ENCODE measurements around the gene MIPEP. TPM values are rescaled to one million over a fixed set of nuclear protein-coding genes. Genes with fewer than 3 reads are reported as not detected.

Gene MIPEP
- 10 to 100 TPM in 5 of 6 donors, 1 to 10 TPM in 1; 5.1 to 27.3 (median 22.4) TPM for polyA plus RNA-seq (ENCODE audit: low read depth in 6 of 6)

- Mint-ChIP-seq H3K9me3 (no peaks in the 10 kb centered on the region), H3K4me3 (peak within 1 kb of the TSS; percentile 84 to 99 (median 94)), H3K27ac (peak within 1 kb of the TSS; percentile 69 to 97 (median 92)), H3K4me1 (peaks cover 18 to 24% (median 20%) of the 10 kb centered on the region in 3 donors), H3K36me3 (peaks cover 6 to 10% of the 10 kb centered on the region in 2 donors), H3K27me3 (no peaks in the 10 kb centered on the region)
- DNase-seq, result peak; percentile 85
- peak; percentile 95 for ATAC-seq (ENCODE audit: low read depth in 2 of 2)
These were observed at the start of gene MIPEP for GRCh38 chr13:23888658-23889614. MIPEP (minus strand) TSS chr13:23889400; CDS start chr13:23889320, 80 bp downstream.

- Mint-ChIP-seq H3K27me3 (peaks cover 17 to 47% (median 34%) of the 10 kb centered on the region in 3 donors), H3K27ac (no peak overlapping the region), H3K4me1 (no peaks in the 10 kb centered on the region), H3K9me3 (peaks cover 6 to 27% (median 11%) of the 10 kb centered on the region in 7 donors), H3K36me3 (peaks cover 0 to 14% of the 10 kb centered on the region in 2 donors), H3K4me3 (no peak overlapping the region)
- ATAC-seq (ENCODE audit: low read depth in 2 of 2), result no peak
- DNase-seq, result no peak
These were observed 45.3 kb upstream of the MIPEP start for GRCh38 chr13:23934520-23934919.

- peaks cover 16 to 23% (median 19%) of the 10 kb centered on the region in 3 donors for H3K27me3 Mint-ChIP-seq
These were observed 39.8 kb upstream of the MIPEP start for GRCh38 chr13:23928985-23929384.

DNA sequence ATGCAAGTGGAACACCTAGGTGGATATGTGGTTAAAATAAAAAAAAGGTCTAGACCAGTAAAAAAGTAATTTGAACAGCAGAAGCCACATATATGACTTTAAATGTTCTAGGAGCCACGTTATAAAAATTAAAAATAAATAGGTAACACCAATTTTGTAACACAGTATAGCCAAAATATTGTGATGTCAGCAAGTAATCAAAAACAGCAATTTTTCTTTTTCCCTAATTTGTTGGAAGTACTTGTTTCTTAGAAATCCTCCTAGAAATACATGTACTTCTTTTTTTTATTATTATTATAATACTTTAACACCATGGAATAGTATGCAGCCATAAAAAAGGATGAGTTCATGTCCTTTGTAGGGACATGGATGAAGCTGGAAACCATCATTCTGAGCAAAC lies 33.8 kb upstream of the MIPEP start:
- Mint-ChIP-seq H3K27ac (no peak overlapping the region), H3K4me3 (no peak overlapping the region), H3K27me3 (peaks cover 17 to 36% (median 23%) of the 10 kb centered on the region in 3 donors)

More at GRCh38 chr13:23928985-23929384, 39.8 kb upstream of the MIPEP start:
- no peaks in the 10 kb centered on the region for H3K4me1 Mint-ChIP-seq
- DNase-seq (no peak), ATAC-seq (ENCODE audit: low read depth in 2 of 2) (no peak)
- no peaks in the 10 kb centered on the region for H3K36me3 Mint-ChIP-seq
- no peak overlapping the region for H3K27ac Mint-ChIP-seq
- H3K4me3 Mint-ChIP-seq, result no peak overlapping the region
- H3K9me3 Mint-ChIP-seq, result no peaks in the 10 kb centered on the region

DNA sequence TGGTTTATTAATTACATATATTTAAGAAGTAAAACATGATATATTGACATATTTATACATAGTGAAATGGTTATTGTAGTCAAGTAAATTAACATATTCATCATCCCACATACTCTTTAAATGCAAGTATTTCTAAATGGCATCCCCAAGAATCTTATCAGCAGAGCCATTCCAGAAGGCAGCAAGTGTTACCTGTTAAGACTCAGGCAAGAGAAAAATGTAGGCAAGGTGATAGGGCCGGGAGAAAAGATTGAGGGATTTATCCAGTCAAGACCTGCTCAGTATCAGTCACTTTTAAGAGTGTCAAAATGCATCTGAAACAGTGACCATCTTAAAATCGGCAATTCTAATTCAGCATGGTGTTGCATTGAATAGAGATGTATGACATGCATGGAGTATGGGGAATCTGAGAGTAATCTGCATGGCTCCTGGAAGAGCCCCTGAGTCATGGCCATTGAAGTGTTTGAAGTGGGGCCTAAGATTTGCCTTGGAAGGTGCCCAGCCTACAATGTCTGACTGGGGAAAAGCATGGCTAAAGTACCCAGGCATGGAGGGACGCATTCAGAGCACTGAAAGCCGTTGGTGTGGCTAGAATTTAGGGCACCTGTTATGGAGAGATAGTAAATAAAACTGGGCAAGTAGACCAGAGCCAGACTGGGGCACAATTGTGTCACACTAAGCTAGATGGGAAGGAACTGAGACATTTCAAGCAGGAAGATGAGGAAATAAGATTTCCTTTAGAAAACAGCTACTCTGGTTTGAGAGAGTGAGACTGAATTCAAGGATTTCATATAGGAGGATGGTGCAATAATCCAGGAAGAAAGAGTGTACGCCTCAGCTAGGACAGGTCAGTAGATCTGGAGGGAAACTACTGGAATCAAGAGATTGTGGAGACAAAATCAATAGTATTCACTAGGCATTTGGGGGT lies 33.1 kb upstream of the MIPEP start:
- H3K4me3 Mint-ChIP-seq, result no peak overlapping the region
- DNase-seq (no peak), ATAC-seq (ENCODE audit: low read depth in 2 of 2) (no peak)
- H3K27ac Mint-ChIP-seq, result peak overlapping the region in 1 of 6 donors; percentile 8
- H3K36me3 Mint-ChIP-seq, result peaks cover 0 to 10% of the 10 kb centered on the region in 2 donors
- peaks cover 24 to 44% (median 30%) of the 10 kb centered on the region in 3 donors for H3K27me3 Mint-ChIP-seq
- no peaks in the 10 kb centered on the region for H3K4me1 Mint-ChIP-seq
- H3K9me3 Mint-ChIP-seq, result peaks cover 0 to 15% (median 5%) of the 10 kb centered on the region in 7 donors

More for the DNA sequence above, 33.8 kb upstream of the MIPEP start:
- ATAC-seq (ENCODE audit: low read depth in 2 of 2) (no peak), DNase-seq (no peak)
- Mint-ChIP-seq H3K9me3 (peaks cover 0 to 11% (median 4%) of the 10 kb centered on the region in 7 donors), H3K4me1 (no peaks in the 10 kb centered on the region), H3K36me3 (peaks cover 0 to 10% of the 10 kb centered on the region in 2 donors)

GRCh38 chr13:23921451-23921888 lies 32.3 kb upstream of the MIPEP start:
- Mint-ChIP-seq H3K27ac (no peak overlapping the region), H3K36me3 (peaks cover 0 to 10% of the 10 kb centered on the region in 2 donors), H3K27me3 (peaks cover 32 to 52% (median 35%) of the 10 kb centered on the region in 3 donors), H3K4me1 (no peaks in the 10 kb centered on the region), H3K9me3 (peaks cover 0 to 18% (median 5%) of the 10 kb centered on the region in 7 donors), H3K4me3 (no peak overlapping the region)
- DNase-seq (no peak), ATAC-seq (ENCODE audit: low read depth in 2 of 2) (no peak)

DNA sequence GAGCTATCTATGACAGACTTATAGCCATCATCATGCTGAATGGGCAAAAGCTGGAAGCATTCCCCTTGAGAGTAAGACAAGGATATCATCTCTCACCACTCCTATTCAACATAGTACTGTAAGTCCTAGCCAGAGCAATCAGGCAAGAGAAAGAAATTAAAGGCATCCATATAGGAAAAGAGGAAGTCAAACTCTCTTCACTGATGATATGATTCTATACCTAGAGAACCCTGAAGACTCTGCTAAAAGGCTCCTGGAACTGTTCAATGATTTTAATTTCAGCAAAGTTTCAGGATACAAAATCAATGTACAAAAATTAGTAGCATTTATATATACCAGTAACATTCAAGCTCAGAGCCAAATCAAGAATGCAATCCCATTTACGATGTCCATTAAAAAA lies 29.8 kb upstream of the MIPEP start:
- no peaks in the 10 kb centered on the region for H3K4me1 Mint-ChIP-seq
- H3K27ac Mint-ChIP-seq, result no peak overlapping the region
- DNase-seq, result no peak
- H3K27me3 Mint-ChIP-seq, result peaks cover 38 to 68% (median 40%) of the 10 kb centered on the region in 3 donors
- ATAC-seq (ENCODE audit: low read depth in 2 of 2), result no peak
- H3K4me3 Mint-ChIP-seq, result no peak overlapping the region
- peaks cover 0 to 18% (median 6%) of the 10 kb centered on the region in 7 donors for H3K9me3 Mint-ChIP-seq
- peaks cover 0 to 10% of the 10 kb centered on the region in 2 donors for H3K36me3 Mint-ChIP-seq

DNA sequence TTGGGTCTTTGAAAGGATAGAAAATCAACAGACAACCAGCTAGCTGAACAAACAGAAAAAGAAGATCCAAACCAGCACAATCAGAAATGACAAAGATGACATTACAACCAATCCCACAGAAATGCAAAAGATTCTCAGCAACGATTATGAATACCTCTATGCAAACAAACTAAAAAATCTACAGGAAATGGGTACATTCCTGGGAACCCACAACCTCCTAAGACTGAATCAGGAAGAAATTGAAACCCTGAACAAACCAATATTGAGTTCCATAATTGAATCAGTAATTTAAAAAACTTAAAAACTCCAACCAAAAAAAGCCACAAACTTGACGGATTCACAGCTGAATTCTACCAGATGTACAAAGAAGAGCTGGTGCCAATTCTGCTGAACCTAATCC lies 29.0 kb upstream of the MIPEP start:
- Mint-ChIP-seq H3K9me3 (peaks cover 0 to 18% (median 6%) of the 10 kb centered on the region in 7 donors), H3K27ac (no peak overlapping the region)

GRCh38 chr13:23915308-23915707 lies 26.1 kb upstream of the MIPEP start:
- no peak overlapping the region for H3K4me3 Mint-ChIP-seq
- H3K36me3 Mint-ChIP-seq, result no peaks in the 10 kb centered on the region
- DNase-seq (no peak), ATAC-seq (ENCODE audit: low read depth in 2 of 2) (no peak)
- H3K4me1 Mint-ChIP-seq, result peaks cover 0 to 6% (median 0%) of the 10 kb centered on the region in 3 donors
- H3K27ac Mint-ChIP-seq, result no peak overlapping the region
- H3K27me3 Mint-ChIP-seq, result peaks cover 48 to 64% (median 49%) of the 10 kb centered on the region in 3 donors
- H3K9me3 Mint-ChIP-seq, result peaks cover 0 to 11% (median 0%) of the 10 kb centered on the region in 7 donors

More for the DNA sequence above, 29.0 kb upstream of the MIPEP start:
- DNase-seq (no peak), ATAC-seq (ENCODE audit: low read depth in 2 of 2) (no peak)
- H3K27me3 Mint-ChIP-seq, result peaks cover 40 to 68% (median 41%) of the 10 kb centered on the region in 3 donors
- H3K4me1 Mint-ChIP-seq, result no peaks in the 10 kb centered on the region
- no peak overlapping the region for H3K4me3 Mint-ChIP-seq
- H3K36me3 Mint-ChIP-seq, result peaks cover 0 to 10% of the 10 kb centered on the region in 2 donors

DNA sequence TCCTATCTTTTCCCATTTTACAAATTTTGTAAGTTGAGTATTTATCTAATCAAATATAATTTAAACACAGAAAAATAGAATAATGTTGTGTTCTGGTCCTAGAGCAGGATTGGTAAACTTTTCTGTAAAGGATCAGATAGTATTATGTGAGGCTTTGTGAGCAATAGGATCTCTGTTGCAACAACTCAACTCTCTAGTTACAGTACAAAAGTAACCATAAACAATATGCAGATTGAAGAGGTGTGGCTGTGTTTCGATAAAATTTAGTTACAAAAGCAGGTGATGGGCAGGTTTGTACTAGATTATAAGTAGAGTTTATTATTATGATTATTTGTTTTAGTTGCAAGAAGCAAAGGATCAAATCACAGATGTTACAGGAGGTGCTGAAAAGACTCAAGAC lies 23.3 kb upstream of the MIPEP start:
- Mint-ChIP-seq H3K9me3 (peaks cover 0 to 5% (median 0%) of the 10 kb centered on the region in 7 donors), H3K27me3 (peaks cover 36 to 53% (median 45%) of the 10 kb centered on the region in 3 donors), H3K4me3 (no peak overlapping the region), H3K27ac (no peak overlapping the region), H3K36me3 (no peaks in the 10 kb centered on the region), H3K4me1 (peaks cover 0 to 6% (median 0%) of the 10 kb centered on the region in 3 donors)
- DNase-seq (no peak), ATAC-seq (ENCODE audit: low read depth in 2 of 2) (no peak)

DNA sequence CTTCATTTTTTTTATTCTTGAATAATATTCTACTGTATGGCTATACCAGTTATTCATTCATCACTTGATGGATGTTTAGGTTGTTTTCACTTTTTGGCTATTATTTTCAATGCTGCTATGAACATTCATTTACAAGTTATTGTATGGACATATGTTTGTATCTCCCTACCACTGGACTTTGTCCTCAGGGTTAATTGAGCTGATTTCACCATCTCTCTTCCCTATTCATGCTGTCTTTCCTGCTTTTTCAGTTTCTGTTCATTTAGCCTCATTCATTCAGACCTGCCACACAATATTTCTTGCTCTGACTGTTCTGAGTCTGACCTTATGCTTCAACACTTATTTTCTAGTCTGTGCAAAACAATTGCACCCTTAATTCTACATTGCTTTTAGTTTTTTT lies 20.4 kb upstream of the MIPEP start:
- ATAC-seq (ENCODE audit: low read depth in 2 of 2) (no peak), DNase-seq (no peak)
- Mint-ChIP-seq H3K9me3 (no peaks in the 10 kb centered on the region), H3K4me3 (no peak overlapping the region), H3K27me3 (peaks cover 25 to 49% (median 32%) of the 10 kb centered on the region in 3 donors), H3K27ac (no peak overlapping the region), H3K4me1 (peaks cover 0 to 8% (median 0%) of the 10 kb centered on the region in 3 donors), H3K36me3 (no peaks in the 10 kb centered on the region)

- H3K27me3 Mint-ChIP-seq, result peaks cover 35 to 59% (median 46%) of the 10 kb centered on the region in 3 donors
These were observed 16.6 kb upstream of the MIPEP start for GRCh38 chr13:23905766-23906165.

GRCh38 chr13:23903906-23904280 lies 14.7 kb upstream of the MIPEP start:
- peak in 1 of 2 donors; percentile 5 for ATAC-seq (ENCODE audit: low read depth in 2 of 2)
- H3K4me3 Mint-ChIP-seq, result peak overlapping the region in 3 of 8 donors; percentile 24 to 65 (median 24)
- H3K27ac Mint-ChIP-seq, result no peak overlapping the region
- H3K27me3 Mint-ChIP-seq, result peaks cover 40 to 54% (median 41%) of the 10 kb centered on the region in 3 donors
- H3K4me1 Mint-ChIP-seq, result peaks cover 2 to 11% (median 5%) of the 10 kb centered on the region in 3 donors
- no peak for DNase-seq
- H3K9me3 Mint-ChIP-seq, result no peaks in the 10 kb centered on the region
- H3K36me3 Mint-ChIP-seq, result no peaks in the 10 kb centered on the region

More at GRCh38 chr13:23905766-23906165, 16.6 kb upstream of the MIPEP start:
- Mint-ChIP-seq H3K27ac (no peak overlapping the region), H3K36me3 (no peaks in the 10 kb centered on the region), H3K4me3 (no peak overlapping the region), H3K9me3 (no peaks in the 10 kb centered on the region), H3K4me1 (peaks cover 2 to 11% (median 5%) of the 10 kb centered on the region in 3 donors)
- DNase-seq (no peak), ATAC-seq (ENCODE audit: low read depth in 2 of 2) (no peak)
